Measurements from ENCODE around the gene RASA3. TPM values are rescaled to one million over a fixed set of nuclear protein-coding genes. Genes with fewer than 3 reads are reported as not detected.

RASA3 gene
- total and polyA plus RNA-seq, 2 donors (not counting 3 experiments of a cell fraction or from before 2014, with no cell fraction given) = 26.5 to 53.8 TPM

DNA sequence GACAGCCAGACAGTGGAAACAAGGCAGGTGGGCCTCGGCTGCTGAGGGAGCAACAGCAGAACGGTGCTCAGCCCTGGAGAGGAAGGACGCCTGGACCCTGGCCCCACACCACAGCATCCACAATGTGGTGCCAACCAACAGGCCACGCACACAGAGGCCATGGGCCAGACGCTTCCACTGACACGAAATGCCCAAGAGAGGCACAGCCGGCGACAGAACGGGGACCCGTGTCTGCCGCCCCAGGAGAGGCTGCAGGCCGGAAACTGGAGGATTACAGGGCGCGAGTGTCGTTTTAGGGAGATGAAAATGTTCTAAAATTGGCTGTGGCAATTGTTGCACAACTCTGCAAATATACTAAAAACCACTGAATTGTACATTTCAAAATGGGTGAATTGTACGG lies 69.7 kb downstream of the RASA3 start:
- POLR2A ChIA-PET = no interaction called here
- CTCF ChIA-PET = no interaction called here
- H3K9me1 ChIP-seq (replicated peaks; ENCODE audit: control insufficient read depth, extremely low read depth, insufficient read depth, low read length) = no peaks in the 10 kb centered on the region
- H4K20me1 ChIP-seq (replicated peaks; ENCODE audit: control insufficient read depth, extremely low read depth, insufficient read depth, low read length) = no peaks in the 10 kb centered on the region
- no peaks in the 10 kb centered on the region for H3K9me3 ChIP-seq (replicated peaks; ENCODE audit: control insufficient read depth, insufficient read depth, low read length)
- intact Hi-C loops (cut with micrococcal nuclease) (no loop called here), dilution Hi-C loops (cut with MboI; ENCODE audit: extremely low pct_ligation_motif_present, low sequenced_read_pairs) (no loop called here)
- no peak for DNase-seq (ENCODE audit: low read depth, low spot score)
- H3K4me1 ChIP-seq (ENCODE audit: control insufficient read depth, extremely low read depth, insufficient read depth, low read length) = peaks cover 46% of the 10 kb centered on the region
- BruUV-seq (replicated peaks) = no TSS peak
- no peak for FAIRE-seq
- no peak overlapping the region for H2AFZ ChIP-seq (ENCODE audit: low read depth, low read length)
- no peak overlapping the region for H3K27ac ChIP-seq (ENCODE audit: insufficient read depth, low read depth, low read length)
- no peak overlapping the region for H3K9ac ChIP-seq (replicated peaks; ENCODE audit: extremely low read depth, insufficient read depth, low read length)
- peaks cover 0 to 1% of the 10 kb centered on the region in 2 experiments for H3K36me3 ChIP-seq (ENCODE audit: control insufficient read depth in 2 of 2, extremely low read depth in 1 of 2, insufficient read depth in 2 of 2, low read length in 2 of 2)
- TF ChIP-seq POLR2A (IDR thresholded peaks at IDR 0.05; ENCODE audit: low read depth, low read length) = no peak
- TF ChIP-seq JUN (IDR thresholded peaks at IDR 0.05; ENCODE audit: borderline replicate concordance, insufficient read depth, insufficient read length, low read depth) = no peak
- no peak for TF ChIP-seq FOS (IDR thresholded peaks at IDR 0.05; ENCODE audit: borderline replicate concordance, insufficient read depth, low read length)
- no peak for TF ChIP-seq POLR2AphosphoS5 (IDR thresholded peaks at IDR 0.05; ENCODE audit: insufficient read depth, low read depth, low read length)
- no peak for TF ChIP-seq MYC (IDR thresholded peaks at IDR 0.05; ENCODE audit: low read depth, low read length)
- TF ChIP-seq EZH2 (IDR thresholded peaks at IDR 0.05; ENCODE audit: borderline replicate concordance, low read depth, low read length, severe bottlenecking) = no peak
- TF ChIP-seq, protein P1, sequence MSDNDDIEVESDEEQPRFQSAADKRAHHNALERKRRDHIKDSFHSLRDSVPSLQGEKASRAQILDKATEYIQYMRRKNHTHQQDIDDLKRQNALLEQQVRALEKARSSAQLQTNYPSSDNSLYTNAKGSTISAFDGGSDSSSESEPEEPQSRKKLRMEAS (IDR thresholded peaks at IDR 0.05; ENCODE audit: insufficient read depth, insufficient read length) = no peak
- no peak for TF ChIP-seq GATA2 (IDR thresholded peaks at IDR 0.05; ENCODE audit: insufficient read depth, insufficient read length, low read depth, low read length)
- no peak for TF ChIP-seq CTCF (IDR thresholded peaks at IDR 0.05; ENCODE audit: extremely low read depth in 1 of 2, insufficient read depth in 1 of 2, low read depth in 1 of 2, low read length in 2 of 2)
- H3K4me3 ChIP-seq (replicated peaks in 1 of 3; ENCODE audit: insufficient read depth in 1 of 3, low read depth in 1 of 3, low read length in 3 of 3) = no peak overlapping the region
- no peak overlapping the region for H3K4me2 ChIP-seq (ENCODE audit: insufficient read depth, low read length)
- no peaks in the 10 kb centered on the region for H3K27me3 ChIP-seq (ENCODE audit: control insufficient read depth in 2 of 2, insufficient read depth in 2 of 2, low read length in 2 of 2)
- peaks cover 78% of the 10 kb centered on the region for H3K79me2 ChIP-seq (ENCODE audit: control insufficient read depth, insufficient read depth, low read length)

Data from endothelial cell of umbilical vein (primary cell).